C4-2B (cell line): ENCODE results near the gene ALG1L2.
"Not testable (repeated sequence)": the region's sequence is repeated elsewhere in the genome, so short reads cannot be mapped to it uniquely, and the experiment has no call there.

Experiments
- CTCF ChIP-seq: fragments of 450-650 bp; conservative IDR thresholded peaks from 2 replicates; pipeline ENCODE4 v1.5.1; 2017; ENCODE audit warnings: mild to moderate bottlenecking
- ZFX ChIP-seq: fragments of 450-650 bp; IDR thresholded peaks from 2 replicates; pipeline ENCODE4 v1.6.1; 2017

GRCh38 chr3:130042736-130043135 is 38.9 kb upstream of the ALG1L2 start:
- TF ChIP-seq CTCF, ZFX: not testable (repeated sequence)
